Breast epithelium (tissue), 4 donors: ENCODE data around the gene ABHD6. TPM values are rescaled to one million over a fixed set of nuclear protein-coding genes. Genes with fewer than 3 reads are reported as not detected.
"Not testable (repeated sequence)": the region's sequence is repeated elsewhere in the genome, so short reads cannot be mapped to it uniquely, and the experiment has no call there.

Experiments used
- DNase-seq, 2 donors: peaks; one replicate each; pipeline ENCODE4 v3.0.0-alpha.2; 2019; ENCODE audit warnings: low spot score in 2 of 2
- H3K27ac ChIP-seq, 2 donors: fragments of 200-600 bp; sonication (generic) in 1 of 2; one replicate each; pipeline ENCODE4 v1.5.1; 2016 to 2019; ENCODE audit warnings: mild to moderate bottlenecking in 1 of 2
- H3K27me3 ChIP-seq, 2 donors: fragments of 200-600 bp; sonication (generic) in 1 of 2; one replicate each; pipeline versions ENCODE4 v1.5.1 to v1.6.0; 2017 to 2019; ENCODE audit warnings: control low read depth in 1 of 2, mild to moderate bottlenecking in 1 of 2
- H3K36me3 ChIP-seq: fragments of 200-600 bp; one replicate; pipeline ENCODE4 v1.5.1; 2019
- H3K4me1 ChIP-seq, 2 donors: fragments of 200-600 bp; sonication (generic); one replicate each; pipeline ENCODE4 v1.5.1; 2016 to 2019; ENCODE audit warnings: control low read depth in 1 of 2
- H3K4me3 ChIP-seq, 3 donors: fragments of 200-600 bp; sonication (generic); 1 replicate in 2 of 3; 2 replicates in 1 of 3; pipeline ENCODE4 v1.5.1; 2016 to 2019; ENCODE audit warnings: mild to moderate bottlenecking in 3 of 3, moderate library complexity in 2 of 3
- H3K9me3 ChIP-seq, 2 donors: fragments of 200-600 bp; sonication (generic) in 1 of 2; one replicate each; pipeline ENCODE4 v1.5.1; 2016 to 2019; ENCODE audit warnings: control low read depth in 1 of 2
- CTCF ChIP-seq, 3 donors: fragments of 450-650 bp; IDR thresholded peaks; one replicate each; pipeline ENCODE4 v1.5.1; 2016 to 2017; ENCODE audit warnings: antibody characterized with exemption in 3 of 3, mild to moderate bottlenecking in 3 of 3, moderate library complexity in 3 of 3
- POLR2A ChIP-seq: fragments of 450-650 bp; IDR thresholded peaks from one replicate; pipeline ENCODE4 v1.6.1; 2016; ENCODE audit warnings: antibody characterized with exemption, mild to moderate bottlenecking, moderate library complexity
- POLR2AphosphoS5 ChIP-seq, 3 donors: sonication (generic); formaldehyde crosslinking; IDR thresholded peaks; one replicate each; pipeline ENCODE4 v1.6.1; 2017; ENCODE audit warnings: antibody characterized with exemption in 3 of 3
- intact Hi-C: fragments of 100-400 bp; cut with DNase I; formaldehyde crosslinking; loops from one replicate; pipeline ENCODE4 v1.15.1; 2023; ENCODE audit warnings: low total_unique reads
- total RNA-seq, 3 donors: library from RNA; depleted of rRNA; stranded (reverse); fragments of >200 nt; gene quantifications; one replicate each; pipeline ENCODE4 v1.1.0, GENCODE V29; 2016

Gene ABHD6
- total RNA-seq, 3 donors from 2014 or later = 10.2 to 22.2 (median 13.4) TPM

GRCh38 chr3:58260261-58260731 lies 22.7 kb downstream of the ABHD6 start:
- no peak for DNase-seq
- H3K27ac ChIP-seq = no peak overlapping the region
- no peak overlapping the region for H3K4me3 ChIP-seq
- intact Hi-C loops = no loop called here
- H3K4me1 ChIP-seq = no peaks in the 10 kb centered on the region
- H3K9me3 ChIP-seq = no peaks in the 10 kb centered on the region
- H3K27me3 ChIP-seq = no peaks in the 10 kb centered on the region
- TF ChIP-seq POLR2AphosphoS5 (IDR thresholded peaks at IDR 0.05) = no peak
- TF ChIP-seq POLR2A = no peak
- TF ChIP-seq CTCF (IDR thresholded peaks at IDR 0.05) = no peak
- no peaks in the 10 kb centered on the region for H3K36me3 ChIP-seq

DNA sequence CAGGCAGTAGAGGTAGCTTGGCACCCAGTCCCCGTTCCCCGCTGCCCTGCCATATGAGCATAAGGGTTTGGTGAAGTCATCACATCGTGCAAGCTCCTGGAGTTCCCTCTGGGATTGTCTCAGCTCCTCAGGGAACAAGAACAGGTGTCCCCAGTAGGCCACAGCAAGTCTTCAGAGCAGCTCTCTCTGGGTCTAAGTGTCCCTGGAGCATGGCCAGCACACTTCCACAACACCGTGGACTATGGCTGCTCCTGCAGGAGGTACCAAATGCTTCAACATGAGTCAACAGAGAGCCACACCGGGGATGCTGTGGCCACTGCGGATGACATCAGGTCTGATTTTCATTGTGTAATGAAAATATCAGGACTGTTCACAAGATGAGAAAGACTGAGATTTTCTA lies 23.1 kb downstream of the ABHD6 start:
- H3K27me3 ChIP-seq = no peaks in the 10 kb centered on the region
- H3K27ac ChIP-seq = no peak overlapping the region
- TF ChIP-seq POLR2A = no peak
- TF ChIP-seq POLR2AphosphoS5 (IDR thresholded peaks at IDR 0.05) = no peak
- TF ChIP-seq CTCF (IDR thresholded peaks at IDR 0.05) = no peak
- no peaks in the 10 kb centered on the region for H3K9me3 ChIP-seq
- H3K4me1 ChIP-seq = no peaks in the 10 kb centered on the region
- H3K4me3 ChIP-seq = no peak overlapping the region
- intact Hi-C loops = no loop called here
- no peaks in the 10 kb centered on the region for H3K36me3 ChIP-seq
- no peak for DNase-seq

DNA sequence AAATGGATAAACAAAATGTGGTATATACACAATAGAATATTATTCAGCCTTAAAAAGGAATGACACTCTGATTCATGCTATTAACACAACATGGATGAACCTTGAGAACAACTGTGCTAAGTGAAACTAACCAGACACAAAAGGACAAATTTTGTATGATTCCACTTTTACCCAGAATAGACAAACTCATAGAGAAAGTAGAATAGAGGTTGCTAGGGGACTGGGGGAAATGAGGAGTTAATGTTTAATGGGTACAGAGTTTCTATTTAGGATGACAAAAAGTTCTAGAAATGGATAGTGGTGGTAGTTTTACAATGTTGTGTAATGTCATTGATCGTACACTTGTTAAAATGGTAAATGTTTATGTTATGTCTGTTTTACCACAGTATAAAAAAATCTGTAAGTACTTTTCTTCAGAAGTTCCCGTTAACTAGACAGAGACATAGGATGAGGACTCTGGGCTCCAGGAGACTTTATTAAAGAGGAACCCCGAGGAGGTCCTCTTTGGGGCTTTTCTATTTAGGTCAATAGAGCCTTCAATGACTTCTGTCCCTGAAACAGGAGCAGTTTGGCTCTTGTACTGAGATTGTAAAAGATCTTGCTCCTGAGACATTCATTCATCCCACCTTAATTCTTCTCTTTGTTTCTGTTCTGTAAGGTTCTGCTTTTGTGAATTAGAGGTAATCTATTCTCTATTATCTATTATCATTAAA lies 24.5 kb downstream of the ABHD6 start:
- TF ChIP-seq CTCF (IDR thresholded peaks at IDR 0.05) (no peak), POLR2A (no peak), POLR2AphosphoS5 (IDR thresholded peaks at IDR 0.05) (no peak)
- H3K4me3 ChIP-seq = no peak overlapping the region
- no peaks in the 10 kb centered on the region for H3K9me3 ChIP-seq
- H3K36me3 ChIP-seq = no peaks in the 10 kb centered on the region
- no peaks in the 10 kb centered on the region for H3K27me3 ChIP-seq
- no peak overlapping the region for H3K27ac ChIP-seq
- no peak for DNase-seq
- intact Hi-C loops = no loop called here
- no peaks in the 10 kb centered on the region for H3K4me1 ChIP-seq

- no peaks in the 10 kb centered on the region for H3K36me3 ChIP-seq
- H3K4me1 ChIP-seq = no peaks in the 10 kb centered on the region
- TF ChIP-seq POLR2A = no peak
- TF ChIP-seq CTCF (IDR thresholded peaks at IDR 0.05) = no peak
- TF ChIP-seq POLR2AphosphoS5 (IDR thresholded peaks at IDR 0.05) = no peak
- H3K27me3 ChIP-seq = no peaks in the 10 kb centered on the region
- no peak overlapping the region for H3K4me3 ChIP-seq
- no peak for DNase-seq
- no peaks in the 10 kb centered on the region for H3K9me3 ChIP-seq
- intact Hi-C loops = no loop called here
- H3K27ac ChIP-seq = no peak overlapping the region
Observed at GRCh38 chr3:58266577-58266976, 29.0 kb downstream of the ABHD6 start.

- intact Hi-C loops, H3K4me3 ChIP-seq, H3K27me3 ChIP-seq, H3K27ac ChIP-seq, H3K9me3 ChIP-seq, H3K4me1 ChIP-seq, H3K36me3 ChIP-seq, DNase-seq: not testable (repeated sequence)
Observed at GRCh38 chr3:58267543-58267942, 30.0 kb downstream of the ABHD6 start.
